Liver (tissue), 9 donors: ENCODE data around the gene ZMYND12. TPM values are rescaled to one million over a fixed set of nuclear protein-coding genes. Genes with fewer than 3 reads are reported as not detected.
"Not testable (repeated sequence)": the region's sequence is repeated elsewhere in the genome, so short reads cannot be mapped to it uniquely, and the experiment has no call there.

Source experiments
- DNase-seq: peaks from one replicate; pipeline ENCODE4 v3.0.0-alpha.2; 2017; ENCODE audit warnings: low spot score
- H3K27ac ChIP-seq, 2 donors: one replicate each; pipeline ENCODE4 v1.7.0; 2013; ENCODE audit warnings: inconsistent platforms in 2 of 2, low read length in 2 of 2, control low read depth in 1 of 2, low read depth in 1 of 2, mild to moderate bottlenecking in 1 of 2
- H3K27me3 ChIP-seq, 4 donors: one replicate each; pipeline versions ENCODE4 v1.6.1 to v1.7.0; 2013; ENCODE audit warnings: low read length in 3 of 4, inconsistent platforms in 1 of 4, mild to moderate bottlenecking in 1 of 4, moderate library complexity in 1 of 4; ENCODE audit not compliant: control insufficient read depth in 4 of 4, insufficient read depth in 4 of 4
- H3K36me3 ChIP-seq, 4 donors: one replicate each; pipeline versions ENCODE4 v1.6.1 to v1.7.0; 2013; ENCODE audit warnings: low read length in 3 of 4, mild to moderate bottlenecking in 3 of 4, low read depth in 1 of 4, moderate library complexity in 1 of 4; ENCODE audit not compliant: control insufficient read depth in 4 of 4, insufficient read depth in 3 of 4
- H3K4me1 ChIP-seq, 4 donors: one replicate each; pipeline versions ENCODE4 v1.6.1 to v1.7.0; 2013; ENCODE audit warnings: low read length in 3 of 4, mild to moderate bottlenecking in 3 of 4, moderate library complexity in 1 of 4; ENCODE audit not compliant: control insufficient read depth in 4 of 4, insufficient read depth in 4 of 4
- H3K4me3 ChIP-seq, 3 donors: one replicate each; pipeline versions ENCODE4 v1.6.1 to v1.7.0; 2013; ENCODE audit warnings: low read length in 3 of 3, control low read depth in 1 of 3, low read depth in 1 of 3, mild to moderate bottlenecking in 1 of 3
- H3K9ac ChIP-seq, 2 donors: one replicate each; pipeline ENCODE4 v1.7.0; 2013; ENCODE audit warnings: low read length in 2 of 2, mild to moderate bottlenecking in 2 of 2, moderate library complexity in 2 of 2, control low read depth in 1 of 2, low read depth in 1 of 2
- H3K9me3 ChIP-seq, 4 donors: one replicate each; pipeline versions ENCODE4 v1.6.1 to v1.7.0; 2013; ENCODE audit warnings: low read length in 3 of 4; ENCODE audit not compliant: control insufficient read depth in 4 of 4
- ATF3 ChIP-seq: IDR thresholded peaks from 2 replicates; pipeline ENCODE4 v1.6.1; 2016; ENCODE audit warnings: antibody characterized with exemption
- CTCF ChIP-seq: fragments of 150-350 bp; IDR thresholded peaks from 2 replicates; pipeline ENCODE4 v1.5.1; 2017; ENCODE audit warnings: improper control_type of control experiment, low read depth, low read length; ENCODE audit not compliant: missing input control
- FOXA1 ChIP-seq: IDR thresholded peaks from 2 replicates; pipeline ENCODE4 v1.6.1; 2016; ENCODE audit warnings: antibody characterized with exemption
- GABPA ChIP-seq, 2 donors: IDR thresholded peaks in 1 of 2; conservative IDR thresholded peaks in 1 of 2; 2 replicates each; pipeline ENCODE4 v1.6.1; 2016; ENCODE audit warnings: antibody characterized with exemption in 2 of 2, mild to moderate bottlenecking in 1 of 2, moderate library complexity in 1 of 2
- HNF4A ChIP-seq, 2 donors: conservative IDR thresholded peaks; 2 replicates each; pipeline ENCODE4 v1.6.1; 2016; ENCODE audit warnings: antibody characterized with exemption in 2 of 2, mild to moderate bottlenecking in 2 of 2
- HNF4G ChIP-seq: IDR thresholded peaks from 2 replicates; pipeline ENCODE4 v1.6.1; 2016; ENCODE audit warnings: antibody characterized with exemption
- MAX ChIP-seq: IDR thresholded peaks from 2 replicates; pipeline ENCODE4 v1.6.1; 2016; ENCODE audit warnings: antibody characterized with exemption
- RAD21 ChIP-seq, 2 donors: IDR thresholded peaks; 2 replicates each; pipeline ENCODE4 v1.6.1; 2016; ENCODE audit warnings: antibody characterized with exemption in 2 of 2, mild to moderate bottlenecking in 2 of 2
- REST ChIP-seq: IDR thresholded peaks from 2 replicates; pipeline ENCODE4 v1.6.1; 2016; ENCODE audit warnings: antibody characterized with exemption, mild to moderate bottlenecking
- RXRA ChIP-seq, 2 donors: IDR thresholded peaks; 2 replicates each; pipeline ENCODE4 v1.6.1; 2017 to 2018; ENCODE audit warnings: antibody characterized with exemption in 2 of 2, mild to moderate bottlenecking in 1 of 2
- TAF1 ChIP-seq: conservative IDR thresholded peaks from 2 replicates; pipeline ENCODE4 v1.6.1; 2016; ENCODE audit warnings: antibody characterized with exemption, mild to moderate bottlenecking
- YY1 ChIP-seq: IDR thresholded peaks from 2 replicates; pipeline ENCODE4 v1.6.1; 2016; ENCODE audit warnings: antibody characterized with exemption, mild to moderate bottlenecking
- ZBTB33 ChIP-seq: IDR thresholded peaks from 2 replicates; pipeline ENCODE4 v1.6.1; 2016; ENCODE audit warnings: antibody characterized with exemption
- WGBS: extraction: QIAGEN DNeasy Blood & Tissue Kit; methylation state at CpG from one replicate; pipeline ENCODE4 v1.1.7; 2013; 5-methylcytosine and 5-hydroxymethylcytosine counted together
- polyA plus RNA-seq, 2 donors: library from polyadenylated mRNA; stranded (reverse) in 1 of 2; unstranded in 1 of 2; fragments of 200-250 nt in 1 of 2; fragments of >200 nt in 1 of 2; fragmentation: Nextera tagmentation in 1 of 2; extraction: Ambion mirVana in 1 of 2; gene quantifications; one replicate each; pipeline versions ENCODE4 v1.2.1 to v1.2.3, GENCODE V29; 2013 to 2015
- total RNA-seq, 2 donors: library from RNA; depleted of rRNA; stranded (reverse); fragments of >200 nt; gene quantifications; one replicate each; pipeline ENCODE4 v1.2.3, GENCODE V29; 2014
- donor health status: healthy.
- donor health status: healthy.
- donor health status: healthy.
- donor health status: healthy.
- donor health status: healthy.

ZMYND12 gene
- total and polyA plus RNA-seq, 4 donors: 1.3 to 3.0 (median 2.0) TPM

GRCh38 chr1:42504535-42505128 lies 48.8 kb upstream of the ZMYND12 start:
- no peak overlapping the region for H3K9ac ChIP-seq
- H3K9me3 ChIP-seq: peaks cover 11 to 40% (median 21%) of the 10 kb centered on the region in 4 donors
- peaks cover 0 to 4% (median 2%) of the 10 kb centered on the region in 4 donors for H3K36me3 ChIP-seq
- no peaks in the 10 kb centered on the region for H3K27me3 ChIP-seq
- H3K4me3 ChIP-seq: peak overlapping the region in 1 of 3 donors; percentile 16
- H3K27ac ChIP-seq: no peak overlapping the region
- H3K4me1 ChIP-seq: no peaks in the 10 kb centered on the region
- 93% methylated on average over 2 of the region's 2 CpGs for WGBS
- no peak for DNase-seq
- no peak for TF ChIP-seq ZBTB33
- TF ChIP-seq MAX: no peak
- TF ChIP-seq HNF4G: no peak
- no peak for TF ChIP-seq HNF4A (conservative IDR thresholded peaks at IDR 0.05)
- no peak for TF ChIP-seq YY1
- no peak for TF ChIP-seq FOXA1
- no peak for TF ChIP-seq ATF3
- no peak for TF ChIP-seq GABPA (IDR thresholded peaks at IDR 0.05 in 1 of 2, conservative IDR thresholded peaks at IDR 0.05 in 1 of 2)
- no peak for TF ChIP-seq RAD21 (IDR thresholded peaks at IDR 0.05)
- TF ChIP-seq REST: no peak

GRCh38 chr1:42502031-42502430 lies 46.2 kb upstream of the ZMYND12 start:
- not testable (repeated sequence) for H3K4me1 ChIP-seq, H3K36me3 ChIP-seq, H3K27me3 ChIP-seq, H3K4me3 ChIP-seq, H3K9ac ChIP-seq, DNase-seq, H3K27ac ChIP-seq
- 91% methylated on average over 11 of the region's 11 CpGs for WGBS
- H3K9me3 ChIP-seq: peaks cover 0 to 21% (median 12%) of the 10 kb centered on the region in 4 donors

GRCh38 chr1:42490237-42490636 lies 34.4 kb upstream of the ZMYND12 start:
- H3K4me3 ChIP-seq: no peak overlapping the region
- H3K9me3 ChIP-seq: no peaks in the 10 kb centered on the region
- H3K36me3 ChIP-seq: no peaks in the 10 kb centered on the region
- H3K27me3 ChIP-seq: no peaks in the 10 kb centered on the region
- H3K27ac ChIP-seq: no peak overlapping the region
- H3K4me1 ChIP-seq: no peaks in the 10 kb centered on the region
- DNase-seq: no peak
- 99% methylated on average over 3 of the region's 3 CpGs for WGBS
- no peak overlapping the region for H3K9ac ChIP-seq
- TF ChIP-seq RXRA (IDR thresholded peaks at IDR 0.05): no peak
- TF ChIP-seq TAF1: no peak
- no peak for TF ChIP-seq HNF4A (conservative IDR thresholded peaks at IDR 0.05)
- no peak for TF ChIP-seq CTCF
- TF ChIP-seq REST: no peak
- no peak for TF ChIP-seq RAD21 (IDR thresholded peaks at IDR 0.05)
- TF ChIP-seq FOXA1: no peak
